ENCODE data around the gene DCAF16.

DCAF16 gene

GRCh38 chr4:17766826-17767458, 43.6 kb downstream of the DCAF16 start:
- H3K9me3 Mint-ChIP-seq: no peaks in the 10 kb centered on the region
- H3K4me3 Mint-ChIP-seq: no peak overlapping the region
- no peak for ATAC-seq
- peaks cover 10% of the 10 kb centered on the region for H3K27me3 Mint-ChIP-seq
- no peak overlapping the region for H3K27ac Mint-ChIP-seq
- H3K4me1 Mint-ChIP-seq: no peaks in the 10 kb centered on the region
- H3K36me3 Mint-ChIP-seq: no peaks in the 10 kb centered on the region

DNA sequence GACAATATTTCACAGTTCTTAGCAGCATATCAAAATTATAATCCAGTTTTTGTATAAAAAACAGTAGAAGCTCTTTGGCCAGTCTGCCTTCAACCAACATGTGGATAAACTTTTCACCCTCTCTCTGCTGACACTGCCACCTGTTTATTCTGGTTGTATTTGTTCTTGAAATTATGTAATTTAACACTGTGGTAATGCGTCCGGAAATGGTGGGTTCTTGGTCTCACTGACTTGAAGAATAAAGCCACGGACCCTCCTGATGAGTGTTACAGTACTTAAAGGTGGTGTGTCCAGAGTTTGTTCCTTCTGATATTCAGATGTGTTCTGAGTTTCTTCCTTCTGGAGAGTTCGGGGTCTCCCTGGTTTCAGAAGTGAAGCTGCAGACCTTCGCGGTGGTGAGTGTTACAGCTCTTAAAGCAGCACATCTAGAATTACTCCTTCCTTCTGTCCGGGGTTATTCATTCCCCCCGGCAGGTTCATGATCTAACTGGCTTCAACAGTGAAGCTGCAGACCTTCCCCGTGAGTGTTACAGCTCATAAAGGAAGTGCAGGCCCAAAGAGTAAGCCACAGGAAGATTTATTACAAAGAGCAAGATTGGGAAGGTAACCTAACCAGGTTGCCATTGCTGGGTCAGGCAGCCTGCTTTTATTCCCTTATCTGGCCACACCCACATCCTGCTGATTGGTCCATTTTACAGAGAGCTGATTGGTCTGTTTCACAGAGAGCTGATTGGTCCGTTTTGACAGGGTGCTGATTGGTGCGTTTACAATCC, 44.9 kb downstream of the DCAF16 start:
- peaks cover 10% of the 10 kb centered on the region for H3K27me3 Mint-ChIP-seq
- H3K4me1 Mint-ChIP-seq: no peaks in the 10 kb centered on the region
- no peak overlapping the region for H3K4me3 Mint-ChIP-seq
- H3K36me3 Mint-ChIP-seq: no peaks in the 10 kb centered on the region
- H3K27ac Mint-ChIP-seq: no peak overlapping the region
- H3K9me3 Mint-ChIP-seq: no peaks in the 10 kb centered on the region
- ATAC-seq: no peak

DNA sequence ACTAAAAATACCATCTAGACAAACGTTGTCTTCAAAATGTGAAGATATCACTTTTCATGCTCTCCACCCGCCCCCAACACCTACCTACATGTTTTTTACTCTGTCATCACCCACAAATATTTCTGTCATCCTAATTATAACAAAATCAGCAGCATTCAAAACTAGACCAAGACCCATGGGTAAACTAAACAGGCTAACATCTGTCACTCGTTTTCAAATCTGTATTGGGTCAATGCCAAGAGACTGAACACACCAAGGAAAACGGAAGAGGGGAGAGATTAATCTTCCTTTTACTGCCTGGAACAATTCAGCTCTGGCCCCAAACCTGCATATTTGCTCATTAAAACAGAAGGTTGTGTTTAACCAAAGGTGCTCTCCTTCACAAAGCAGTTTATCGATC, 46.6 kb downstream of the DCAF16 start:
- Mint-ChIP-seq H3K4me3 (no peak overlapping the region), H3K36me3 (no peaks in the 10 kb centered on the region), H3K27ac (no peak overlapping the region), H3K4me1 (no peaks in the 10 kb centered on the region), H3K27me3 (no peaks in the 10 kb centered on the region), H3K9me3 (no peaks in the 10 kb centered on the region)
- no peak for ATAC-seq

DNA sequence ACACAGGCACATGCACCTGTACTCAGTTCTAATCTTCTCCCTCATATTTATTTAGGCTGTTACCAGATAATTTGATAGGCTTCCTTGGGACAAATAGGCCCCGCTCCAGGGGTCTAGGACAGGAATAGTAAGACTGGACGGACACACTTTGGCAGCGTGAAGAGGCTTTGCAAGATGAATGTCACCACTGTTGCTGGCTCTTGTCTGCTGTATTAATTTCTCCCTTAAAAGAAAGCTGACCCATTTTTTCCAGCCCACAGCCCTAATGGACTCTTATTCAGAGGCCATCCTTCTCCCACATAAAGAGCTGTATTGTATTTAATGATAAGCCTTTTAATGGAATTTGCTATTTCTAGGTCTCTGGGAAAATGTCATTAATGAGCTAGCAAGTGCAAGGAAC, 47.1 kb downstream of the DCAF16 start:
- Mint-ChIP-seq H3K4me1 (no peaks in the 10 kb centered on the region), H3K9me3 (no peaks in the 10 kb centered on the region), H3K27ac (no peak overlapping the region), H3K4me3 (no peak overlapping the region), H3K36me3 (no peaks in the 10 kb centered on the region), H3K27me3 (no peaks in the 10 kb centered on the region)
- no peak for ATAC-seq

GRCh38 chr4:17762726-17763125, 47.8 kb downstream of the DCAF16 start:
- Mint-ChIP-seq H3K36me3 (no peaks in the 10 kb centered on the region), H3K4me3 (no peak overlapping the region), H3K4me1 (no peaks in the 10 kb centered on the region), H3K9me3 (no peaks in the 10 kb centered on the region), H3K27ac (no peak overlapping the region), H3K27me3 (no peaks in the 10 kb centered on the region)
- ATAC-seq: no peak

GRCh38 chr4:17761062-17761461, 49.5 kb downstream of the DCAF16 start:
- Mint-ChIP-seq H3K9me3 (no peaks in the 10 kb centered on the region), H3K4me3 (no peak overlapping the region), H3K27ac (no peak overlapping the region), H3K4me1 (no peaks in the 10 kb centered on the region), H3K27me3 (no peaks in the 10 kb centered on the region), H3K36me3 (no peaks in the 10 kb centered on the region)
- no peak for ATAC-seq

DNA sequence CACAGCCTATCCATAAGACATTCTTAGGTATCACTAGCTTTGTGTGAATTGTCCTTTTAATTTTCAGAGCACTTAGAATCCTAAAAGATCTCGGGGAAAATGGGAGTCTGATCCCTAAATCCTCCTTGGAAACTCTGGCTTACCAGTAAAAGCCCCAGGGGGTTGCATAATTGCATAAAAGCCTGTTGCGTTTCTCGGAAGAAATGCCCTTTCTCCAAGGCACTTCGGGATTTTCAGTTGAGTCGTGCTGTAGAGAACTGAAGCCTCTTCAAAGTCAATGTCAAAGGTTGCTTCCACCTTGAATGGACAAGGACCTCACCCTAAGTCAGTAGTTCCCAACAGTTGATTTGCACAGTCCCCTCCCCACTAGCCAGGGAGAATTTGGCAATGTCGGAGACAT, 49.9 kb downstream of the DCAF16 start:
- H3K4me3 Mint-ChIP-seq: no peak overlapping the region
- H3K27ac Mint-ChIP-seq: no peak overlapping the region
- no peaks in the 10 kb centered on the region for H3K36me3 Mint-ChIP-seq
- H3K9me3 Mint-ChIP-seq: no peaks in the 10 kb centered on the region
- no peaks in the 10 kb centered on the region for H3K4me1 Mint-ChIP-seq
- no peak for ATAC-seq
- no peaks in the 10 kb centered on the region for H3K27me3 Mint-ChIP-seq

- Mint-ChIP-seq H3K27ac (no peak overlapping the region), H3K9me3 (no peaks in the 10 kb centered on the region), H3K36me3 (no peaks in the 10 kb centered on the region), H3K4me3 (no peak overlapping the region), H3K4me1 (no peaks in the 10 kb centered on the region), H3K27me3 (peaks cover 9% of the 10 kb centered on the region)
- no peak for ATAC-seq
Observed at GRCh38 chr4:17758485-17758884, 52.1 kb downstream of the DCAF16 start.

DNA sequence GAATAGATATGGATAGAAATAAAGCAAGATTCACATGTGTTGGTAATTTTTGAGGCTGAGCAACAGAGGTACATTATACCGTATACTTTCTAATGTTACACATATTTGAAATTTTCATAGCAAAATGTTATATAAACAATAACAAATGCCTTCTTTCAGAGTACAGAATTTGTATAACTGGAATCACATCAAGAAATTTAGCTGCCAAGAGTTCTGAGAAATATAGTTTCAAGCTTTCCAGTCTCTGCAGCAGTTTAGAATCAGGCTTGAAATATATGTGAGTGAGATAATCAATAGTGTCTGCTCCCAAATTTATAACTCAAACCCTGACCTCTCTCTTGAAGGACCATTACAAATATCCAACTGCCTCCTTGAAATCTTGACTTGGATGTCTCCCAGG, 52.9 kb downstream of the DCAF16 start:
- H3K4me3 Mint-ChIP-seq: no peak overlapping the region
- H3K9me3 Mint-ChIP-seq: no peaks in the 10 kb centered on the region
- no peaks in the 10 kb centered on the region for H3K4me1 Mint-ChIP-seq
- H3K36me3 Mint-ChIP-seq: no peaks in the 10 kb centered on the region
- H3K27me3 Mint-ChIP-seq: peaks cover 18% of the 10 kb centered on the region
- ATAC-seq: no peak
- no peak overlapping the region for H3K27ac Mint-ChIP-seq

GRCh38 chr4:17753646-17754045, 56.9 kb downstream of the DCAF16 start:
- Mint-ChIP-seq H3K4me3 (no peak overlapping the region), H3K9me3 (no peaks in the 10 kb centered on the region), H3K27ac (no peak overlapping the region), H3K4me1 (no peaks in the 10 kb centered on the region), H3K27me3 (peaks cover 18% of the 10 kb centered on the region), H3K36me3 (no peaks in the 10 kb centered on the region)
- no peak for ATAC-seq

Measured in stimulated activated memory B cell treated with anti-CD40 and anti-IgM and Interleukin-4, amounts not matched to agents 10 μg/mL and 1 μg/mL and 100 μg/mL, for 72 hours (primary cell).